Cardiac muscle cell (in vitro differentiated cells and primary cell): ENCODE measurements around the gene TRIM38. TPM values are rescaled to one million over a fixed set of nuclear protein-coding genes. Genes with fewer than 3 reads are reported as not detected.

ENCODE experiments used
- DNase-seq, 2 donors: peaks; one replicate each; pipeline versions ENCODE4 v3.0.0 to v3.0.0-alpha.2; 2010 to 2017; ENCODE audit warnings: low read depth in 1 of 2, low spot score in 1 of 2
- H3K27ac ChIP-seq: fragments of 200-600 bp; sonication (generic); 2 replicates; pipeline ENCODE4 v1.5.1; 2016
- H3K27me3 ChIP-seq: fragments of 200-600 bp; sonication (generic); 2 replicates; pipeline ENCODE4 v1.6.0; 2016; ENCODE audit warnings: control low read depth
- H3K36me3 ChIP-seq: fragments of 200-600 bp; sonication (generic); 2 replicates; pipeline ENCODE4 v1.5.1; 2016; ENCODE audit warnings: control low read depth
- H3K4me1 ChIP-seq: fragments of 200-600 bp; sonication (generic); 2 replicates; pipeline ENCODE4 v1.8.1; 2017; ENCODE audit warnings: low read depth, mild to moderate bottlenecking, mixed run types
- H3K4me3 ChIP-seq: fragments of 200-600 bp; sonication (generic); 2 replicates; pipeline ENCODE4 v1.5.1; 2016; ENCODE audit warnings: mild to moderate bottlenecking
- H3K9me3 ChIP-seq: fragments of 200-600 bp; sonication (generic); 2 replicates; pipeline ENCODE4 v1.5.1; 2017; ENCODE audit warnings: low read depth, mild to moderate bottlenecking, control low read depth
- polyA plus RNA-seq: library from polyadenylated mRNA; unstranded; fragments of >200 nt; fragmentation: Nextera tagmentation; extraction: Ambion mirVana; gene quantifications from 2 replicates; pipeline ENCODE4 v1.2.1, GENCODE V29; 2016
- total RNA-seq: library from RNA; depleted of rRNA; stranded (reverse); fragments of >200 nt; gene quantifications from 2 replicates; pipeline ENCODE4 v1.2.3, GENCODE V29; 2016
- TF ChIP-seq, protein P1 (sequence below): IDR thresholded peaks from 2 replicates; pipeline ENCODE4 v1.5.1; 2012; ENCODE audit warnings: low read depth, mild to moderate bottlenecking, low read length

TRIM38 gene
- total and polyA plus RNA-seq, 2 experiments from 2014 or later: 0.05 to 0.12 TPM

DNA sequence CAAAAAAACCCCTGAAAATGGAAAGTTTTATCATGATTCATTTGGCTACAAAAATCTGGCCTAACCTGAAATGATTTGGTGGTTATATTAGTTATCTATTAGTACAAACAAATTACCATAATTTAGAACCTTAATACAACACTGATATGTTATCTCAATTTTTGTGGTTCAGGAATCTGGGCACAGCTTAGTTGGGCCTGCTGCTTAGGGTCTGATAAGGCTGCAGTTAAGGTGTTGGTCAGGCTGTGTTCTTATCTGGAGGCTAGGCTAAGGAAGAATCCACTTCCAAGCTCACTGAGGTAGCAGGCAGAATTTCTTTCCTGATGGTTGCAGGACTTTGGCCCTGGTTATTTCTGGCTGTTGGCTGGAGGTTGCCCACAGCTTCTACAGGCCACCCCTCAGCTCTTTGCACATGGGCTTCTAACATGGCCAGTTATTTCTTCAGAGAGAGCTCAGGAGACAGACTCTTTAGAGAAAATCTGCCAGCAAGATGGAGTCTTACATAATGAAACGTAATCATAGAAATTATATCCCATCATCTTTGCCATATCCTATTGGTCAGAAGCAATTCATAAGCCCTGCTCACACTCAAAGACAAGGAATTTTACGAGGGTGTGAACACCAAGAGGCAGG lies 11.4 kb downstream of the TRIM38 start:
- Histone ChIP-seq H3K9me3 (no peaks in the 10 kb centered on the region), H3K36me3 (no peaks in the 10 kb centered on the region), H3K27me3 (no peaks in the 10 kb centered on the region), H3K4me1 (no peaks in the 10 kb centered on the region), H3K27ac (no peak overlapping the region), H3K4me3 (no peak overlapping the region)
- DNase-seq: no peak
- TF ChIP-seq, protein P1, sequence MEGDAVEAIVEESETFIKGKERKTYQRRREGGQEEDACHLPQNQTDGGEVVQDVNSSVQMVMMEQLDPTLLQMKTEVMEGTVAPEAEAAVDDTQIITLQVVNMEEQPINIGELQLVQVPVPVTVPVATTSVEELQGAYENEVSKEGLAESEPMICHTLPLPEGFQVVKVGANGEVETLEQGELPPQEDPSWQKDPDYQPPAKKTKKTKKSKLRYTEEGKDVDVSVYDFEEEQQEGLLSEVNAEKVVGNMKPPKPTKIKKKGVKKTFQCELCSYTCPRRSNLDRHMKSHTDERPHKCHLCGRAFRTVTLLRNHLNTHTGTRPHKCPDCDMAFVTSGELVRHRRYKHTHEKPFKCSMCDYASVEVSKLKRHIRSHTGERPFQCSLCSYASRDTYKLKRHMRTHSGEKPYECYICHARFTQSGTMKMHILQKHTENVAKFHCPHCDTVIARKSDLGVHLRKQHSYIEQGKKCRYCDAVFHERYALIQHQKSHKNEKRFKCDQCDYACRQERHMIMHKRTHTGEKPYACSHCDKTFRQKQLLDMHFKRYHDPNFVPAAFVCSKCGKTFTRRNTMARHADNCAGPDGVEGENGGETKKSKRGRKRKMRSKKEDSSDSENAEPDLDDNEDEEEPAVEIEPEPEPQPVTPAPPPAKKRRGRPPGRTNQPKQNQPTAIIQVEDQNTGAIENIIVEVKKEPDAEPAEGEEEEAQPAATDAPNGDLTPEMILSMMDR: no peak

DNA sequence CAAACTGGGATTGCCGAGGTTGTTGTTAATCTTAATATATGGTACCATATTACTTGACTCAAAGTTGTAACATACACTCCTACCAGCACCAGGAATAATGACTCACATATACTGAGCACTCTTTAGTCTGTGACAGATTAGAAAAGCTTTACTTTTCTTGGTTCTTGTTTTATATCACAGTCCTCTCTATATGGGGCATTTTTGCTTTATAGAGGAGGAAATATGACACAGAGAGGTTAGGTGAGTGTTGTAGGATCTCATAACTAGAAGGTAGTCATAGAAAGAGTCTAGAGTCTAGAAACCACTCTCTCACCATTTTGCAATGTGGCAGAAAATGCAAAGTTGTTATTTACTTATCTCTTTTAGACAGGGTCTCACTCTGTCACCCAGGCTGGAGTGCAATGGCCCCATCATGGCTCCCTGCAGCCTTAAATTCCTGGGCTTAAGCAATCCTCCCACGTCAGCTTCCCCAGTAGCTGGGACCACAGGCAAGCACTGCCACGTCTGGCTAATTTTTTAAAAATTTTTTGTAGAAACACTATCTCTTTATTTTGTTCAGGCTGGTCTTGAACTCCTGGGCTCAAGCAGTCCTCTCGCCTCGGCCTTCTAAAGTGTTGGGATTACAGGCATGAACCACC lies 13.4 kb downstream of the TRIM38 start:
- Histone ChIP-seq H3K4me1 (no peaks in the 10 kb centered on the region), H3K27me3 (no peaks in the 10 kb centered on the region), H3K27ac (no peak overlapping the region), H3K9me3 (no peaks in the 10 kb centered on the region), H3K36me3 (no peaks in the 10 kb centered on the region), H3K4me3 (no peak overlapping the region)
- DNase-seq: peak in 1 of 2 donors; percentile 52
- TF ChIP-seq, protein P1: no peak

- Histone ChIP-seq H3K36me3 (no peaks in the 10 kb centered on the region), H3K27me3 (no peaks in the 10 kb centered on the region), H3K27ac (no peak overlapping the region), H3K4me3 (no peak overlapping the region), H3K4me1 (no peaks in the 10 kb centered on the region), H3K9me3 (no peaks in the 10 kb centered on the region)
- TF ChIP-seq, protein P1: no peak
- no peak for DNase-seq
Observed at GRCh38 chr6:25980935-25981334, 18.3 kb downstream of the TRIM38 start.

DNA sequence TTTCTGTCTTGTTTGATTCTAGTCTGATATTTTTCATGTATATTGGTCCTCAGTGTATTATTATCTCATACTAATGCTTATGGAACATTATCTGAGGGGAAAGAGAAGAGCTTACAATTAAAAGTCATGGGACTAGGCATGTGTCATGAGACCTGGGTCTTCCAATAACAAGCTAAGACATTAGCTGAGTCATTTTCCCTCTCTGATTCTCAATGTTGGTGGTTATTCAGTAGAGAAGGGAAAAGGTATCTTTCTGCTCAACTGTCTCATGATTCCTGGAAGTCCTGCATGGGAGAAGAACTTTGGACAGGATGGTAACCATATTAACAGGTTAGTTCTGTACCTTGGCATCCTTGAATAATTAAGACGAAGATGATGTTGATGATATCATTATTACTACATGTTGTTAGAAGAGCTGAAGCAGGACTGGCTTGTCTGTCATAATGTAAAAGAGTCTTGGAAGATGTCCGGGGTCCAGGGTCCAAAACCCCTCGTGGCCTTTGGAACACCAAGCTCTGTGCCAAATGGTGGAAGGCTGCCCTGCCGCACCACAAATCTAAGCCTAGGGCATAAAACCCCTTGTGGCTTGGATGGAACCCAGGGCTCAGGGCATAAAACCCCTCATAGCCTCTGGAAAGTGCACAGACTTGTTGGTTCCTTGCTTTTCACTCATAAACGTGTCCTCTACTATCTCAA lies 19.1 kb downstream of the TRIM38 start:
- no peak overlapping the region for H3K4me3 ChIP-seq
- no peaks in the 10 kb centered on the region for H3K4me1 ChIP-seq
- H3K27me3 ChIP-seq: no peaks in the 10 kb centered on the region
- TF ChIP-seq, protein P1: no peak
- DNase-seq: no peak
- H3K9me3 ChIP-seq: no peaks in the 10 kb centered on the region
- H3K36me3 ChIP-seq: no peaks in the 10 kb centered on the region
- H3K27ac ChIP-seq: no peak overlapping the region

DNA sequence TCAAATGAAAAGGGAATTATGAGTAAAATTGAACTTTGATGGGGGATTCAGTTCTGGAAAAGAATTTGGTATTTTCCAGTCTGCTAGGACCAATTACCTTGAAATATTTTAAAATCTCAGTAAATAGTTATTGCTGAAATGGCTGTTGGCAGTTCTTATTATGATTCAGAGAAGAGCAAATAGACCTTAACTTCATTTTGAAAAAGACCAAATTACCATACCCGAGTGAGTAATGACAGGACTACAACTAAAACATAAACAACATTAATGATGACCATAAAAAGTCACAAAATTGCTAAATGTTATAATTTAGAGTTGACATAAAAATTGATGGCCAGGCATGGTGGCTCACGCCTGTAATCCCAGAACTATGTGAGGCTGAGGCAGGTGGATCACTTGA lies 21.7 kb downstream of the TRIM38 start:
- H3K9me3 ChIP-seq: no peaks in the 10 kb centered on the region
- H3K4me3 ChIP-seq: no peak overlapping the region

More for the DNA sequence above, 21.7 kb downstream of the TRIM38 start:
- Histone ChIP-seq H3K27me3 (no peaks in the 10 kb centered on the region), H3K36me3 (no peaks in the 10 kb centered on the region), H3K4me1 (no peaks in the 10 kb centered on the region), H3K27ac (no peak overlapping the region)
- DNase-seq: no peak
- TF ChIP-seq, protein P1: no peak
